SK-N-SH treated with all-trans-retinoic acid at 6 μM for 48 hours (cell line): ENCODE measurements around the gene ARHGAP26.

Source experiments
- ATAC-seq: fragments of 200-7000 bp; cut with Tn5 transposase; 3 replicates; pipeline ENCODE4 v1.9.1; 2020; ENCODE audit warnings: mild to moderate bottlenecking, moderate library complexity
- ARNTL ChIP-seq: fragments of 450-650 bp; formaldehyde crosslinking; IDR thresholded peaks from 2 replicates; pipeline ENCODE4 v1.5.0; 2020; ENCODE audit warnings: low read depth, mild to moderate bottlenecking, moderate library complexity, borderline replicate concordance
- BACH2 ChIP-seq: fragments of 250-450 bp; sonication (Bioruptor Pico); IDR thresholded peaks from 2 replicates; pipeline ENCODE4 v1.9.0; 2021; ENCODE audit warnings: mild to moderate bottlenecking, borderline replicate concordance
- CSDC2 ChIP-seq: fragments of 250-450 bp; sonication (Bioruptor Pico); IDR thresholded peaks from 2 replicates; pipeline ENCODE4 v1.5.0; 2020; ENCODE audit warnings: mild to moderate bottlenecking, moderate library complexity
- ESRRG ChIP-seq: fragments of 250-450 bp; sonication (Bioruptor Pico); IDR thresholded peaks from 2 replicates; pipeline ENCODE4 v1.6.1; 2021; ENCODE audit warnings: mild to moderate bottlenecking
- GLIS3 ChIP-seq: fragments of 250-450 bp; sonication (Bioruptor Pico); IDR thresholded peaks from 2 replicates; pipeline ENCODE4 v1.5.0; 2020; ENCODE audit warnings: mild to moderate bottlenecking, moderate library complexity
- ISL1 ChIP-seq: fragments of 250-450 bp; sonication (Bioruptor Pico); IDR thresholded peaks from 2 replicates; pipeline ENCODE4 v2.1.2; 2022; ENCODE audit warnings: mild to moderate bottlenecking, moderate library complexity
- OSR1 ChIP-seq: fragments of 250-450 bp; sonication (Bioruptor Pico); IDR thresholded peaks from 2 replicates; pipeline ENCODE4 v1.8.0; 2022; ENCODE audit warnings: moderate library complexity, mild to moderate bottlenecking, inconsistent platforms
- PATZ1 ChIP-seq: fragments of 250-450 bp; sonication (Bioruptor Pico); IDR thresholded peaks from 2 replicates; pipeline ENCODE4 v1.8.0; 2020; ENCODE audit warnings: mild to moderate bottlenecking, moderate library complexity, borderline replicate concordance
- POU6F1 ChIP-seq: fragments of 250-450 bp; sonication (Bioruptor Pico); IDR thresholded peaks from 2 replicates; pipeline ENCODE4 v1.8.0; 2021; ENCODE audit warnings: low read depth, mild to moderate bottlenecking, moderate library complexity, borderline replicate concordance
- PPARA ChIP-seq: fragments of 250-450 bp; sonication (Bioruptor Pico); IDR thresholded peaks from 2 replicates; pipeline ENCODE4 v1.5.0; 2020; ENCODE audit warnings: mild to moderate bottlenecking, borderline replicate concordance
- RARB ChIP-seq: fragments of 250-450 bp; sonication (Bioruptor Pico); IDR thresholded peaks from 2 replicates; pipeline ENCODE4 v1.8.0; 2021; ENCODE audit warnings: mild to moderate bottlenecking, moderate library complexity
- SNAI2 ChIP-seq: fragments of 250-450 bp; sonication (Bioruptor Pico); IDR thresholded peaks from 2 replicates; pipeline ENCODE4 v1.5.0; 2020; ENCODE audit warnings: mild to moderate bottlenecking, moderate library complexity
- TCF4 ChIP-seq: fragments of 250-450 bp; sonication (Bioruptor Pico); IDR thresholded peaks from 2 replicates; pipeline ENCODE4 v1.8.0; 2021; ENCODE audit warnings: mild to moderate bottlenecking, moderate library complexity, borderline replicate concordance
- TOX ChIP-seq: fragments of 250-450 bp; sonication (Bioruptor Pico); IDR thresholded peaks from 2 replicates; pipeline ENCODE4 v1.8.0; 2021; ENCODE audit warnings: mild to moderate bottlenecking, moderate library complexity, borderline replicate concordance
- TSHZ2 ChIP-seq: fragments of 250-450 bp; sonication (Bioruptor Pico); IDR thresholded peaks from 2 replicates; pipeline ENCODE4 v1.5.0; 2020; ENCODE audit warnings: mild to moderate bottlenecking, moderate library complexity
- ZC3H10 ChIP-seq: fragments of 250-450 bp; sonication (Bioruptor Pico); IDR thresholded peaks from 2 replicates; pipeline ENCODE4 v1.5.1; 2021; ENCODE audit warnings: mild to moderate bottlenecking, moderate library complexity
- ZFP3 ChIP-seq: fragments of 250-450 bp; sonication (Bioruptor Pico); IDR thresholded peaks from 2 replicates; pipeline ENCODE4 v1.5.0; 2020; ENCODE audit warnings: mild to moderate bottlenecking, moderate library complexity
- ZFP30 ChIP-seq: fragments of 450-650 bp; formaldehyde crosslinking; IDR thresholded peaks from 2 replicates; pipeline ENCODE4 v1.5.0; 2022; ENCODE audit warnings: mild to moderate bottlenecking, moderate library complexity
- ZNF565 ChIP-seq: fragments of 450-650 bp; formaldehyde crosslinking; conservative IDR thresholded peaks from 2 replicates; pipeline ENCODE4 v1.5.0; 2020; ENCODE audit warnings: low read depth, mild to moderate bottlenecking, moderate library complexity
- ZNF70 ChIP-seq: fragments of 450-650 bp; formaldehyde crosslinking; IDR thresholded peaks from 2 replicates; pipeline ENCODE4 v1.5.0; 2020; ENCODE audit warnings: mild to moderate bottlenecking, moderate library complexity
- TF ChIP-seq, protein P1 (sequence below): fragments of 250-450 bp; sonication (Bioruptor Pico); IDR thresholded peaks from 2 replicates; pipeline ENCODE4 v1.5.1; 2021; ENCODE audit warnings: mild to moderate bottlenecking, moderate library complexity

The ARHGAP26 gene

GRCh38 chr5:143102411-143102810, 332.2 kb downstream of the ARHGAP26 start:
- no peak for TF ChIP-seq SNAI2 (CRISPR knock-in tag)
- TF ChIP-seq PPARA (CRISPR knock-in tag): no peak
- TF ChIP-seq ZNF565 (CRISPR knock-in tag): no peak
- no peak for TF ChIP-seq PATZ1
- no peak for TF ChIP-seq ZC3H10 (CRISPR knock-in tag)
- TF ChIP-seq BACH2 (CRISPR knock-in tag): no peak
- TF ChIP-seq, protein P1, sequence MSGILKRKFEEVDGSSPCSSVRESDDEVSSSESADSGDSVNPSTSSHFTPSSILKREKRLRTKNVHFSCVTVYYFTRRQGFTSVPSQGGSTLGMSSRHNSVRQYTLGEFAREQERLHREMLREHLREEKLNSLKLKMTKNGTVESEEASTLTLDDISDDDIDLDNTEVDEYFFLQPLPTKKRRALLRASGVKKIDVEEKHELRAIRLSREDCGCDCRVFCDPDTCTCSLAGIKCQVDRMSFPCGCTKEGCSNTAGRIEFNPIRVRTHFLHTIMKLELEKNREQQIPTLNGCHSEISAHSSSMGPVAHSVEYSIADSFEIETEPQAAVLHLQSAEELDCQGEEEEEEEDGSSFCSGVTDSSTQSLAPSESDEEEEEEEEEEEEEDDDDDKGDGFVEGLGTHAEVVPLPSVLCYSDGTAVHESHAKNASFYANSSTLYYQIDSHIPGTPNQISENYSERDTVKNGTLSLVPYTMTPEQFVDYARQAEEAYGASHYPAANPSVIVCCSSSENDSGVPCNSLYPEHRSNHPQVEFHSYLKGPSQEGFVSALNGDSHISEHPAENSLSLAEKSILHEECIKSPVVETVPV (CRISPR knock-in tag): no peak
- no peak for TF ChIP-seq ZNF70
- no peak for TF ChIP-seq RARB
- TF ChIP-seq TSHZ2 (CRISPR knock-in tag): no peak
- no peak for TF ChIP-seq CSDC2 (CRISPR knock-in tag)
- no peak for TF ChIP-seq ESRRG (CRISPR knock-in tag)
- no peak for TF ChIP-seq GLIS3 (CRISPR knock-in tag)
- TF ChIP-seq ZFP3 (CRISPR knock-in tag): no peak
- TF ChIP-seq ZFP30 (CRISPR knock-in tag): no peak
- no peak for TF ChIP-seq ISL1 (CRISPR knock-in tag)
- TF ChIP-seq, all 23 proteins: peak for 0
- ATAC-seq: no peak

- ATAC-seq: no peak
- TF ChIP-seq ZNF565 (CRISPR knock-in tag): no peak
- TF ChIP-seq POU6F1: no peak
- TF ChIP-seq PPARA (CRISPR knock-in tag): no peak
- no peak for TF ChIP-seq ZFP30 (CRISPR knock-in tag)
- TF ChIP-seq GLIS3 (CRISPR knock-in tag): no peak
- no peak for TF ChIP-seq ARNTL (CRISPR knock-in tag)
- TF ChIP-seq RARB: no peak
- no peak for TF ChIP-seq TCF4
- TF ChIP-seq ZFP3 (CRISPR knock-in tag): no peak
- TF ChIP-seq TOX (CRISPR knock-in tag): no peak
- TF ChIP-seq, protein P1 (CRISPR knock-in tag): no peak
- no peak for TF ChIP-seq CSDC2 (CRISPR knock-in tag)
- TF ChIP-seq PATZ1: no peak
- TF ChIP-seq OSR1: no peak
- TF ChIP-seq ISL1 (CRISPR knock-in tag): no peak
- no peak for TF ChIP-seq TSHZ2 (CRISPR knock-in tag)
- no peak for TF ChIP-seq ZNF70
- no peak for TF ChIP-seq SNAI2 (CRISPR knock-in tag)
- TF ChIP-seq BACH2 (CRISPR knock-in tag): no peak
- no peak for TF ChIP-seq ESRRG (CRISPR knock-in tag)
Observed at GRCh38 chr5:143105216-143105905, 335.2 kb downstream of the ARHGAP26 start.
